A673 (cell line): ENCODE measurements around the gene CEP41.

ENCODE experiments used
- EZH2 ChIP-seq: fragments of 200-600 bp; sonication (generic); IDR thresholded peaks from 2 replicates; pipeline ENCODE4 v1.6.1; 2017; ENCODE audit warnings: borderline replicate concordance, low read depth, mild to moderate bottlenecking, mixed read lengths, antibody characterized with exemption, low read length; ENCODE audit not compliant: poor library complexity, severe bottlenecking
- TF ChIP-seq, protein P1 (sequence below): fragments of 300-800, 200-600 bp; sonication (generic); conservative IDR thresholded peaks from 2 replicates; pipeline ENCODE4 v1.5.1; 2017; ENCODE audit warnings: low read depth, mild to moderate bottlenecking, antibody characterized with exemption, low read length, moderate library complexity, mixed read lengths

DNA sequence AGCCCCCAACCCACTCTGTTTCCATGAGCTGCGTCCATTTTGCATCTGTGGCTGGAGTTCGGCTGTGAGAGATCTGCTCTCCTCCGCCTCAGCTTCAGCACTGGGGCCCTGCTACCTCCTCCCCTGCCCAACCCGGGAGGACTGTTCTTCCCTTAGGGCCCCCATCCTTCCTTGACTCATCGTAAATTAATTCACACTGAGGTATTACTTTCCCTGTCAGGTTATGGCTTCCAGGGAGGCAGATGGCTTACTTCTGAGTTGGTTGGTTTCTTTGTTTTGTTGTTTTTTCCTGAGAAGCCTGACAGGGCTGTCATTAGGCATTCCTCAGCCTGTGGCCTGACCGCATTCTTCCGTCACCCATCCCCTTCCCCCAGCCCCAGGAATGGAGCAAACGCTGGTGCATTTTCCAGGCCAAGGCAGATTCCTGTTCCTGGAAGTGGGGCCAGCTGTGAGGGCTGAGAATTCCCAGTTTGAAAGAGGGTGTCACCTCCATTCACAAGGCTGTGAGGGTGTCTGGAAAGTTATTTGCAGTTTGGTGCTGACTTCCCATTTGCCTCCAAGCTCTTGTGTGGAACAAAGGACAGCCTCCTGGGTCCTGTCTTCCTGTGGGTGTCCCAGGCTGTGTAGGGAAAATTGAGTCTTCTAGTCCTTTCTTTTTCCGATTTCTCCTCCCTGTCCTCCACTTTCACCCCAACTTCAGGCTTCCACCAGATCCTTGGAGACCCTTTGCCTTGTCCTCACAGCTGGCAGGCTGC, 84.5 kb downstream of the CEP41 start:
- TF ChIP-seq, protein P1, sequence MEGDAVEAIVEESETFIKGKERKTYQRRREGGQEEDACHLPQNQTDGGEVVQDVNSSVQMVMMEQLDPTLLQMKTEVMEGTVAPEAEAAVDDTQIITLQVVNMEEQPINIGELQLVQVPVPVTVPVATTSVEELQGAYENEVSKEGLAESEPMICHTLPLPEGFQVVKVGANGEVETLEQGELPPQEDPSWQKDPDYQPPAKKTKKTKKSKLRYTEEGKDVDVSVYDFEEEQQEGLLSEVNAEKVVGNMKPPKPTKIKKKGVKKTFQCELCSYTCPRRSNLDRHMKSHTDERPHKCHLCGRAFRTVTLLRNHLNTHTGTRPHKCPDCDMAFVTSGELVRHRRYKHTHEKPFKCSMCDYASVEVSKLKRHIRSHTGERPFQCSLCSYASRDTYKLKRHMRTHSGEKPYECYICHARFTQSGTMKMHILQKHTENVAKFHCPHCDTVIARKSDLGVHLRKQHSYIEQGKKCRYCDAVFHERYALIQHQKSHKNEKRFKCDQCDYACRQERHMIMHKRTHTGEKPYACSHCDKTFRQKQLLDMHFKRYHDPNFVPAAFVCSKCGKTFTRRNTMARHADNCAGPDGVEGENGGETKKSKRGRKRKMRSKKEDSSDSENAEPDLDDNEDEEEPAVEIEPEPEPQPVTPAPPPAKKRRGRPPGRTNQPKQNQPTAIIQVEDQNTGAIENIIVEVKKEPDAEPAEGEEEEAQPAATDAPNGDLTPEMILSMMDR, result no peak
- no peak for TF ChIP-seq EZH2
